Transverse colon (tissue), 4 donors: ENCODE results near the gene TACC2. TPM values are rescaled to one million over a fixed set of nuclear protein-coding genes. Genes with fewer than 3 reads are reported as not detected.

ENCODE experiments used
- DNase-seq: peaks from one replicate; pipeline ENCODE4 v3.0.0-alpha.2; 2019
- H3K27ac ChIP-seq, 4 donors: fragments of 200-600 bp; sonication (generic); 2 replicates each; pipeline ENCODE4 v1.5.1; 2016 to 2018; ENCODE audit warnings: inconsistent platforms in 4 of 4
- H3K27me3 ChIP-seq: fragments of 200-600 bp; sonication (generic); 2 replicates; pipeline ENCODE4 v1.5.1; 2017; ENCODE audit warnings: inconsistent platforms
- H3K36me3 ChIP-seq, 4 donors: fragments of 200-600 bp; sonication (generic); 2 replicates each; pipeline ENCODE4 v1.5.1; 2017 to 2019; ENCODE audit warnings: inconsistent platforms in 4 of 4
- H3K4me1 ChIP-seq, 4 donors: fragments of 200-600 bp; sonication (generic); 2 replicates each; pipeline ENCODE4 v1.5.1; 2017 to 2020; ENCODE audit warnings: inconsistent platforms in 4 of 4
- H3K4me3 ChIP-seq, 4 donors: fragments of 200-600 bp; sonication (generic); 1 replicate in 1 of 4; 2 replicates in 3 of 4; pipeline versions ENCODE4 v1.5.1 to v1.6.1; 2017 to 2019; ENCODE audit warnings: inconsistent platforms in 4 of 4
- H3K9me3 ChIP-seq, 2 donors: fragments of 200-600 bp; sonication (generic); 2 replicates each; pipeline ENCODE4 v1.5.1; 2017 to 2019; ENCODE audit warnings: inconsistent platforms in 2 of 2
- CTCF ChIP-seq, 5 experiments: fragments of 200-600 bp in 3 of 5; fragments of 450-650 bp in 2 of 5; sonication (generic) in 3 of 5; IDR thresholded peaks; 1 replicate in 2 of 5; 2 replicates in 3 of 5; pipeline ENCODE4 v1.5.1; 2016 to 2017; ENCODE audit warnings: antibody characterized with exemption in 5 of 5, inconsistent platforms in 3 of 5, mild to moderate bottlenecking in 2 of 5, moderate library complexity in 1 of 5
- EP300 ChIP-seq: sonication (generic); formaldehyde crosslinking; IDR thresholded peaks from one replicate; pipeline ENCODE4 v1.6.1; 2017; ENCODE audit warnings: antibody characterized with exemption, low read depth
- POLR2A ChIP-seq: fragments of 450-650 bp; IDR thresholded peaks from one replicate; pipeline ENCODE4 v1.6.1; 2016; ENCODE audit warnings: antibody characterized with exemption, mild to moderate bottlenecking, moderate library complexity
- POLR2AphosphoS5 ChIP-seq, 3 donors: sonication (generic); formaldehyde crosslinking; IDR thresholded peaks; one replicate each; pipeline ENCODE4 v1.6.1; 2016; ENCODE audit warnings: antibody characterized with exemption in 3 of 3
- WGBS, 2 donors: methylation state at CpG; one replicate each; pipeline ENCODE4 v1.1.5; 2018; ENCODE audit warnings: low coverage in 1 of 2; 5-methylcytosine and 5-hydroxymethylcytosine counted together
- in situ Hi-C, 4 donors: fragments of 200-750 bp; cut with MboI; loops; one replicate each; pipeline versions ENCODE4 v1.15.0 to v1.15.1; 2017; ENCODE audit warnings: low sequenced_read_pairs in 3 of 4, low pct_ligation_motif_present in 1 of 4, low pct_unique_long_range_greater_than_20kb in 1 of 4
- intact Hi-C: fragments of 100-400 bp; cut with DNase I; formaldehyde crosslinking; loops from one replicate; pipeline ENCODE4 v1.15.1; 2023; ENCODE audit warnings: low total_unique reads
- total RNA-seq, 4 donors: library from RNA; depleted of rRNA; stranded (reverse); fragments of >200 nt; gene quantifications; one replicate each; pipeline ENCODE4 v1.1.0, GENCODE V29; 2016

Gene TACC2
- total RNA-seq, 4 donors from 2014 or later, result 65.9 to 178 (median 101) TPM

GRCh38 chr10:122245897-122246296, 256.9 kb downstream of the TACC2 start:
- H3K36me3 ChIP-seq, result peaks cover 0 to 5% (median 0%) of the 10 kb centered on the region in 4 donors
- no peak for DNase-seq
- H3K9me3 ChIP-seq, result no peaks in the 10 kb centered on the region
- H3K27me3 ChIP-seq, result no peaks in the 10 kb centered on the region
- H3K4me1 ChIP-seq, result no peaks in the 10 kb centered on the region
- TF ChIP-seq EP300, result no peak
- no peak for TF ChIP-seq POLR2A
- no peak for TF ChIP-seq POLR2AphosphoS5 (IDR thresholded peaks at IDR 0.05)
- WGBS, 2 donors, result 91% methylated on average over 11 of the region's 11 CpGs; no CpG with 5 or more reads in 1 of the 2 donors
- H3K4me3 ChIP-seq, result no peak overlapping the region
- intact Hi-C loops, result no loop called here
- H3K27ac ChIP-seq, result no peak overlapping the region
- in situ Hi-C loops, result no loop called here

- H3K9me3 ChIP-seq, result no peaks in the 10 kb centered on the region
- in situ Hi-C loops, result no loop called here
- TF ChIP-seq CTCF (IDR thresholded peaks at IDR 0.05) (no peak), EP300 (no peak), POLR2A (no peak)
- no peaks in the 10 kb centered on the region for H3K4me1 ChIP-seq
- intact Hi-C loops, result no loop called here
- peaks cover 0 to 4% (median 0%) of the 10 kb centered on the region in 4 donors for H3K36me3 ChIP-seq
- 89% methylated on average over 10 of the region's 11 CpGs; no CpG with 5 or more reads in 1 of the 2 donors for WGBS, 2 donors
- no peak overlapping the region for H3K27ac ChIP-seq
- H3K4me3 ChIP-seq, result no peak overlapping the region
- no peak for DNase-seq
- no peaks in the 10 kb centered on the region for H3K27me3 ChIP-seq
Observed at GRCh38 chr10:122246830-122247520, 258.0 kb downstream of the TACC2 start.

- DNase-seq, result no peak
- Histone ChIP-seq H3K4me1 (no peaks in the 10 kb centered on the region), H3K27ac (no peak overlapping the region), H3K4me3 (no peak overlapping the region), H3K36me3 (no peaks in the 10 kb centered on the region), H3K27me3 (no peaks in the 10 kb centered on the region), H3K9me3 (no peaks in the 10 kb centered on the region)
- in situ Hi-C loops (no loop called here), intact Hi-C loops (no loop called here)
- TF ChIP-seq POLR2AphosphoS5 (IDR thresholded peaks at IDR 0.05) (no peak), POLR2A (no peak), CTCF (IDR thresholded peaks at IDR 0.05) (no peak), EP300 (no peak)
- WGBS, 2 donors, result 88% methylated on average over 25 of the region's 25 CpGs; no CpG with 5 or more reads in 1 of the 2 donors
Observed at GRCh38 chr10:122248356-122249302, 259.7 kb downstream of the TACC2 start.

- WGBS, 2 donors, result 71 to 84% methylated on average over 1 to 11 of the region's 11 CpGs
- in situ Hi-C loops, result no loop called here
Observed at GRCh38 chr10:122249303-122249850, 260.4 kb downstream of the TACC2 start.

More at GRCh38 chr10:122249303-122249850, 260.4 kb downstream of the TACC2 start:
- Histone ChIP-seq H3K9me3 (no peaks in the 10 kb centered on the region), H3K27ac (no peak overlapping the region), H3K36me3 (no peaks in the 10 kb centered on the region), H3K4me1 (no peaks in the 10 kb centered on the region), H3K27me3 (no peaks in the 10 kb centered on the region), H3K4me3 (no peak overlapping the region)
- no peak for DNase-seq
- TF ChIP-seq POLR2A, result no peak
- TF ChIP-seq EP300, result no peak
- no peak for TF ChIP-seq CTCF (IDR thresholded peaks at IDR 0.05)
- TF ChIP-seq POLR2AphosphoS5 (IDR thresholded peaks at IDR 0.05), result no peak
- intact Hi-C loops, result no loop called here
